Endothelial cell of umbilical vein (primary cell): ENCODE results near the gene PACS1. TPM values are rescaled to one million over a fixed set of nuclear protein-coding genes. Genes with fewer than 3 reads are reported as not detected.

Experiments used
- BruUV-seq: library from RNA; stranded (reverse); fragments of 400-500 nt; replicated peaks from 2 replicates; lab custom pipeline; 2021; lab: Mats Ljungman, UMichigan
- CTCF ChIA-PET: fragments of 300-600, 350-600 bp; sonication (Branson Sonifier 250); formaldehyde crosslinking; loops from one replicate; lab custom pipeline; 2021; ENCODE audit warnings: antibody characterized with exemption, inconsistent platforms; lab: Charles Lee
- POLR2A ChIA-PET: fragments of 300-600, 350-600 bp; sonication (Branson Sonifier 250); formaldehyde crosslinking; loops from one replicate; lab custom pipeline; 2021; ENCODE audit warnings: antibody characterized with exemption, inconsistent platforms; lab: Charles Lee
- DNase-seq: peaks from one replicate; pipeline ENCODE4 v3.0.0-alpha.2; 2011; ENCODE audit warnings: low read depth, low spot score
- FAIRE-seq: peaks from 2 replicates; lab custom pipeline; 2011; peaks lifted over from hg19 to GRCh38; lab: Jason Lieb, UNC
- H2AFZ ChIP-seq: 2 replicates; pipeline ENCODE4 v1.6.0; 2012; ENCODE audit warnings: low read depth, low read length, control low read depth, inconsistent platforms
- H3K27ac ChIP-seq: 2 replicates; pipeline ENCODE4 v1.5.1; 2011; ENCODE audit warnings: low read depth, mild to moderate bottlenecking, control low read depth, low read length, moderate library complexity; ENCODE audit not compliant: insufficient read depth
- H3K27me3 ChIP-seq, 2 experiments: 2 replicates each; pipeline versions ENCODE4 v1.6.0 to v1.6.1; 2011; ENCODE audit warnings: low read length in 2 of 2, mixed read lengths in 1 of 2; ENCODE audit not compliant: control insufficient read depth in 2 of 2, insufficient read depth in 2 of 2
- H3K36me3 ChIP-seq, 2 experiments: 2 replicates in 1 of 2; 3 replicates in 1 of 2; pipeline ENCODE4 v1.5.1; 2011; ENCODE audit warnings: low read length in 2 of 2, mild to moderate bottlenecking in 1 of 2, moderate library complexity in 1 of 2; ENCODE audit not compliant: control insufficient read depth in 2 of 2, insufficient read depth in 2 of 2; ENCODE audit errors: extremely low read depth in 1 of 2
- H3K4me1 ChIP-seq: 3 replicates; pipeline ENCODE4 v1.5.1; 2011; ENCODE audit warnings: mild to moderate bottlenecking, low read length; ENCODE audit not compliant: control insufficient read depth, insufficient read depth; ENCODE audit errors: extremely low read depth
- H3K4me2 ChIP-seq: 2 replicates; pipeline ENCODE4 v1.6.1; 2011; ENCODE audit warnings: low read length, control low read depth, mixed read lengths; ENCODE audit not compliant: insufficient read depth
- H3K4me3 ChIP-seq, 3 experiments: fragments of 200-600 bp in 1 of 3; sonication (generic), shearing (Covaris generic) in 1 of 3; replicated peaks in 1 of 3; 2 replicates each; pipeline ENCODE4 v1.5.1; 2011 to 2016; ENCODE audit warnings: control low read depth in 3 of 3, low read length in 3 of 3, mild to moderate bottlenecking in 2 of 3, inconsistent platforms in 1 of 3, low read depth in 1 of 3, moderate library complexity in 1 of 3; ENCODE audit not compliant: insufficient read depth in 1 of 3
- H3K79me2 ChIP-seq: 2 replicates; pipeline ENCODE4 v1.6.0; 2012; ENCODE audit warnings: low read length, inconsistent platforms; ENCODE audit not compliant: control insufficient read depth, insufficient read depth
- H3K9ac ChIP-seq: replicated peaks from 2 replicates; pipeline ENCODE3; 2011; ENCODE audit warnings: low read length, control low read depth; ENCODE audit not compliant: insufficient read depth; ENCODE audit errors: extremely low read depth
- H3K9me1 ChIP-seq: replicated peaks from 3 replicates; pipeline ENCODE4 v1.6.0; 2011; ENCODE audit warnings: mild to moderate bottlenecking, low read length; ENCODE audit not compliant: control insufficient read depth, insufficient read depth; ENCODE audit errors: extremely low read depth
- H3K9me3 ChIP-seq: replicated peaks from 2 replicates; pipeline ENCODE4 v1.5.1; 2012; ENCODE audit warnings: low read length, inconsistent platforms; ENCODE audit not compliant: control insufficient read depth, insufficient read depth
- H4K20me1 ChIP-seq: replicated peaks from 2 replicates; pipeline ENCODE3; 2011; ENCODE audit warnings: mild to moderate bottlenecking, low read length; ENCODE audit not compliant: control insufficient read depth, insufficient read depth; ENCODE audit errors: extremely low read depth
- CTCF ChIP-seq, 2 donors: IDR thresholded peaks; 1 replicate in 1 of 2; 2 replicates in 1 of 2; pipeline ENCODE4 v1.5.1; 2011; ENCODE audit warnings: low read length in 2 of 2, mild to moderate bottlenecking in 2 of 2, moderate library complexity in 2 of 2, control low read depth in 1 of 2, inconsistent platforms in 1 of 2, low read depth in 1 of 2; ENCODE audit not compliant: insufficient read depth in 1 of 2; ENCODE audit errors: extremely low read depth in 1 of 2
- EZH2 ChIP-seq: IDR thresholded peaks from 2 replicates; pipeline ENCODE4 v1.6.1; 2012; ENCODE audit warnings: borderline replicate concordance, low read depth, mild to moderate bottlenecking, moderate library complexity, low read length, inconsistent platforms; ENCODE audit not compliant: severe bottlenecking
- FOS ChIP-seq: IDR thresholded peaks from 2 replicates; pipeline ENCODE4 v1.6.1; 2011; ENCODE audit warnings: mild to moderate bottlenecking, low read length, moderate library complexity, borderline replicate concordance; ENCODE audit not compliant: insufficient read depth
- GATA2 ChIP-seq: IDR thresholded peaks from 2 replicates; pipeline ENCODE4 v1.7.0; 2011; ENCODE audit warnings: low read depth, mild to moderate bottlenecking, moderate library complexity, mixed read lengths, low read length; ENCODE audit not compliant: insufficient read length, insufficient read depth
- JUN ChIP-seq: IDR thresholded peaks from 2 replicates; pipeline ENCODE4 v1.6.1; 2011; ENCODE audit warnings: borderline replicate concordance, low read depth; ENCODE audit not compliant: insufficient read length, insufficient read depth
- MAX ChIP-seq: IDR thresholded peaks from 2 replicates; pipeline ENCODE4 v1.6.1; 2011; ENCODE audit not compliant: insufficient read depth, insufficient read length
- MYC ChIP-seq: IDR thresholded peaks from one replicate; pipeline ENCODE4 v1.6.1; 2011; ENCODE audit warnings: mild to moderate bottlenecking, low read depth, low read length
- POLR2AphosphoS5 ChIP-seq: IDR thresholded peaks from 2 replicates; pipeline ENCODE4 v1.6.1; 2012; ENCODE audit warnings: low read depth, mild to moderate bottlenecking, control low read depth, low read length, moderate library complexity; ENCODE audit not compliant: insufficient read depth
- dilution Hi-C: fragments of 300-500 bp; cut with MboI; formaldehyde crosslinking; loops from one replicate; pipeline ENCODE4 v1.15.0; 2019; ENCODE audit warnings: low sequenced_read_pairs; ENCODE audit not compliant: extremely low pct_ligation_motif_present
- intact Hi-C: fragments of 100-400 bp; cut with micrococcal nuclease; formaldehyde crosslinking; loops from one replicate; pipeline ENCODE4 v1.10.0; 2022
- polyA plus RNA-seq, 4 experiments: library from polyadenylated mRNA; depleted of rRNA in 3 of 4; stranded (reverse) in 3 of 4; unstranded in 1 of 4; fragments of >200 nt; gene quantifications; 2 replicates each; pipeline versions ENCODE4 v1.2.1 to v1.2.3, GENCODE V29; 2011 to 2012; ENCODE audit warnings: missing spikeins in 1 of 4
- total RNA-seq: library from RNA; stranded (reverse); gene quantifications from 2 replicates; pipeline ENCODE4 v1.2.3, GENCODE V29; 2021

Gene PACS1
- total and polyA plus RNA-seq, 2 donors (not counting 3 experiments of a cell fraction or from before 2014, with no cell fraction given): 26.4 to 64.4 TPM

DNA sequence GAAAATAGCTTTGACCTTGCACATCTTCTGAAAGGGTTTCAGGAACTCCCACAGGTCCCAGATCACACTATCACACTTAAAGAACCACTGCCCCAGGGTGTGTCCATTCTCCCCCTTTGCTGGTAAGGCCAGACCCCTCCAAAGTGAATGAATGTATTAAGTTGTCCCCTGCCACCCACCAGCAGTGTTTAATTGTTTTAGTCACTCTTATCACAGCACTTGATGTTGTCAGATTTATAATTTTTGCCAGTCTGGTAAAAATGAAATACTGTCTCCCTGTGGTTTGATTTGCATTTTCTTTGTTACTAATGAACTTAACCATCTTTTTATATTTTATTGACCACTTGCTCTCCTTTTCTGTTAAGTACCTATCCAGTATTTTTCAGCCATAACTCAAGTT lies 108.8 kb downstream of the PACS1 start:
- dilution Hi-C loops: no loop called here
- no TSS peak for BruUV-seq
- Histone ChIP-seq H4K20me1 (no peaks in the 10 kb centered on the region), H3K79me2 (no peaks in the 10 kb centered on the region), H3K4me3 (no peak overlapping the region), H3K9me1 (no peaks in the 10 kb centered on the region), H3K4me1 (no peaks in the 10 kb centered on the region), H3K36me3 (no peaks in the 10 kb centered on the region), H3K9ac (no peak overlapping the region), H3K9me3 (no peaks in the 10 kb centered on the region), H3K27ac (no peak overlapping the region), H3K4me2 (no peak overlapping the region), H3K27me3 (no peaks in the 10 kb centered on the region), H2AFZ (no peak overlapping the region)
- intact Hi-C loops: no loop called here
- no peak for DNase-seq
- POLR2A ChIA-PET: no interaction called here
- FAIRE-seq: no peak
- CTCF ChIA-PET: interaction anchor here (2.0 kb wide), 1 partner anchor 19 kb away, joined by 7 read pairs; no protein-coding TSS in a partner anchor
- TF ChIP-seq POLR2AphosphoS5: no peak
- TF ChIP-seq CTCF (IDR thresholded peaks at IDR 0.05; ENCODE audit: extremely low read depth in 1 of 2, insufficient read depth in 1 of 2, low read depth in 1 of 2, low read length in 2 of 2): no peak
- TF ChIP-seq EZH2: no peak
- no peak for TF ChIP-seq MYC
- TF ChIP-seq MAX: no peak
- TF ChIP-seq JUN: no peak
- TF ChIP-seq GATA2: no peak
- no peak for TF ChIP-seq FOS
